HepG2 (cell line): ENCODE data around the gene NDEL1. TPM values are rescaled to one million over a fixed set of nuclear protein-coding genes. Genes with fewer than 3 reads are reported as not detected.

Experiments used
- ARNT2 ChIP-seq: sonication (generic); formaldehyde crosslinking; IDR thresholded peaks from 2 replicates; pipeline ENCODE4 v1.8.0; 2022; ENCODE audit warnings: mild to moderate bottlenecking, low read depth, missing genetic modification reagents, moderate library complexity
- ERF ChIP-seq: IDR thresholded peaks from 2 replicates; pipeline ENCODE4 v1.6.1; 2018; ENCODE audit warnings: missing biosample characterization, missing genetic modification reagents
- GATAD2A ChIP-seq: IDR thresholded peaks from 2 replicates; pipeline ENCODE4 v1.6.1; 2016
- IRF2 ChIP-seq: IDR thresholded peaks from 2 replicates; pipeline ENCODE4 v1.6.1; 2018; ENCODE audit warnings: missing genetic modification reagents, missing compliant biosample characterization
- KDM2A ChIP-seq: sonication (generic); formaldehyde crosslinking; IDR thresholded peaks from 2 replicates; pipeline ENCODE4 v1.4.0; 2020; ENCODE audit warnings: low read depth, missing genetic modification reagents, borderline replicate concordance
- MED13 ChIP-seq: sonication (generic); formaldehyde crosslinking; IDR thresholded peaks from 2 replicates; pipeline ENCODE4 v1.5.0; 2020; ENCODE audit warnings: missing genetic modification reagents
- MEF2D ChIP-seq: sonication (generic); formaldehyde crosslinking; IDR thresholded peaks from 2 replicates; pipeline ENCODE4 v1.5.1; 2020; ENCODE audit warnings: mild to moderate bottlenecking, missing genetic modification reagents
- NAIF1 ChIP-seq: sonication (generic); formaldehyde crosslinking; IDR thresholded peaks from 2 replicates; pipeline ENCODE4 v1.5.0; 2020; ENCODE audit warnings: mild to moderate bottlenecking, missing genetic modification reagents, borderline replicate concordance
- NFATC3 ChIP-seq: sonication (generic); formaldehyde crosslinking; IDR thresholded peaks from 2 replicates; pipeline ENCODE4 v1.5.1; 2020; ENCODE audit warnings: mild to moderate bottlenecking, missing genetic modification reagents
- U2AF2 ChIP-seq: fragments of 200-400 bp; formaldehyde crosslinking; IDR thresholded peaks from 2 replicates; pipeline ENCODE4 v1.6.1; 2017; ENCODE audit warnings: low read depth, mild to moderate bottlenecking, low read length
- ZBTB7A ChIP-seq: sonication (generic); formaldehyde crosslinking; IDR thresholded peaks from 2 replicates; pipeline ENCODE4 v1.8.0; 2022; ENCODE audit warnings: mild to moderate bottlenecking, missing genetic modification reagents
- ZNF234 ChIP-seq: sonication (generic); formaldehyde crosslinking; conservative IDR thresholded peaks from 2 replicates; pipeline ENCODE4 v1.5.1; 2020; ENCODE audit warnings: mild to moderate bottlenecking, missing genetic modification reagents
- ZNF251 ChIP-seq: sonication (generic); formaldehyde crosslinking; IDR thresholded peaks from 2 replicates; pipeline ENCODE4 v1.9.0; 2021; ENCODE audit warnings: mild to moderate bottlenecking, missing genetic modification reagents
- ZNF33B ChIP-seq: sonication (generic); formaldehyde crosslinking; IDR thresholded peaks from 2 replicates; pipeline ENCODE4 v1.5.1; 2020; ENCODE audit warnings: mild to moderate bottlenecking, missing genetic modification reagents
- ZNF567 ChIP-seq: sonication (generic); formaldehyde crosslinking; IDR thresholded peaks from 2 replicates; pipeline ENCODE4 v1.8.1; 2023; ENCODE audit warnings: mild to moderate bottlenecking, missing genetic modification reagents, borderline replicate concordance
- polyA plus RNA-seq, 8 experiments: library from polyadenylated mRNA; depleted of rRNA in 3 of 8; stranded (reverse) in 7 of 8; unstranded in 1 of 8; fragments of >200 nt; fragmentation: Illumina TruSeq in 4 of 8; extraction: Trizol in 4 of 8; gene quantifications; 2 replicates each; pipeline versions ENCODE4 v1.2.1 to v1.2.3, GENCODE V29; 2011 to 2016; ENCODE audit warnings: low read depth in 4 of 8, missing spikeins in 1 of 8, mixed read lengths in 1 of 8; ENCODE audit not compliant: insufficient read depth in 1 of 8
- total RNA-seq, 5 experiments: library from RNA; depleted of rRNA; stranded (reverse); fragments of >200 nt; fragmentation: Illumina TruSeq; extraction: Trizol; gene quantifications; 2 replicates each; pipeline ENCODE4 v1.2.3, GENCODE V29; 2016; ENCODE audit warnings: low read depth in 1 of 5
- TF ChIP-seq, protein P1 (sequence below): sonication (generic); formaldehyde crosslinking; IDR thresholded peaks from 2 replicates; pipeline ENCODE4 v1.4.0; 2020; ENCODE audit warnings: low read depth, missing genetic modification reagents
- TF ChIP-seq, protein P2 (sequence below): IDR thresholded peaks from 2 replicates; pipeline ENCODE4 v1.6.1; 2018; ENCODE audit warnings: missing genetic modification reagents
- TF ChIP-seq, protein P3 (sequence below): sonication (generic); formaldehyde crosslinking; IDR thresholded peaks from 2 replicates; pipeline ENCODE4 v1.5.0; 2020; ENCODE audit warnings: missing genetic modification reagents

NDEL1 gene
- total and polyA plus RNA-seq, 2 of the 13 experiments (the other 11 are each of a cell fraction or from before 2014, with no cell fraction given) = 59.8 to 153 TPM

- no peak for TF ChIP-seq ZNF567 (CRISPR knock-in tag)
- TF ChIP-seq ZNF251 (CRISPR knock-in tag) = no peak
- TF ChIP-seq ZNF234 = no peak
- TF ChIP-seq MED13 (CRISPR knock-in tag) = no peak
- TF ChIP-seq ZNF33B (CRISPR knock-in tag) = no peak
- 0 out of 2 replicates have a peak, but pooled peaks have one; percentile 38 for TF ChIP-seq IRF2 (CRISPR knock-in tag)
- peak; percentile 79 for TF ChIP-seq GATAD2A (CRISPR knock-in tag)
- TF ChIP-seq NFATC3 (CRISPR knock-in tag) = no peak
- TF ChIP-seq MEF2D (CRISPR knock-in tag) = no peak
- TF ChIP-seq ZBTB7A (CRISPR knock-in tag) = no peak
- TF ChIP-seq NAIF1 (CRISPR knock-in tag) = no peak
- TF ChIP-seq, protein P1, sequence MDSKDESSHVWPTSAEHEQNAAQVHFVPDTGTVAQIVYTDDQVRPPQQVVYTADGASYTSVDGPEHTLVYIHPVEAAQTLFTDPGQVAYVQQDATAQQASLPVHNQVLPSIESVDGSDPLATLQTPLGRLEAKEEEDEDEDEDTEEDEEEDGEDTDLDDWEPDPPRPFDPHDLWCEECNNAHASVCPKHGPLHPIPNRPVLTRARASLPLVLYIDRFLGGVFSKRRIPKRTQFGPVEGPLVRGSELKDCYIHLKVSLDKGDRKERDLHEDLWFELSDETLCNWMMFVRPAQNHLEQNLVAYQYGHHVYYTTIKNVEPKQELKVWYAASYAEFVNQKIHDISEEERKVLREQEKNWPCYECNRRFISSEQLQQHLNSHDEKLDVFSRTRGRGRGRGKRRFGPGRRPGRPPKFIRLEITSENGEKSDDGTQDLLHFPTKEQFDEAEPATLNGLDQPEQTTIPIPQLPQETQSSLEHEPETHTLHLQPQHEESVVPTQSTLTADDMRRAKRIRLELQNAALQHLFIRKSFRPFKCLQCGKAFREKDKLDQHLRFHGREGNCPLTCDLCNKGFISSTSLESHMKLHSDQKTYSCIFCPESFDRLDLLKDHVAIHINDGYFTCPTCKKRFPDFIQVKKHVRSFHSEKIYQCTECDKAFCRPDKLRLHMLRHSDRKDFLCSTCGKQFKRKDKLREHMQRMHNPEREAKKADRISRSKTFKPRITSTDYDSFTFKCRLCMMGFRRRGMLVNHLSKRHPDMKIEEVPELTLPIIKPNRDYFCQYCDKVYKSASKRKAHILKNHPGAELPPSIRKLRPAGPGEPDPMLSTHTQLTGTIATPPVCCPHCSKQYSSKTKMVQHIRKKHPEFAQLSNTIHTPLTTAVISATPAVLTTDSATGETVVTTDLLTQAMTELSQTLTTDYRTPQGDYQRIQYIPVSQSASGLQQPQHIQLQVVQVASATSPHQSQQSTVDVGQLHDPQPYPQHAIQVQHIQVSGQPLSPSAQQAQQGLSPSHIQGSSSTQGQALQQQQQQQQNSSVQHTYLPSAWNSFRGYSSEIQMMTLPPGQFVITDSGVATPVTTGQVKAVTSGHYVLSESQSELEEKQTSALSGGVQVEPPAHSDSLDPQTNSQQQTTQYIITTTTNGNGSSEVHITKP (CRISPR knock-in tag) = no peak
- TF ChIP-seq, protein P2, sequence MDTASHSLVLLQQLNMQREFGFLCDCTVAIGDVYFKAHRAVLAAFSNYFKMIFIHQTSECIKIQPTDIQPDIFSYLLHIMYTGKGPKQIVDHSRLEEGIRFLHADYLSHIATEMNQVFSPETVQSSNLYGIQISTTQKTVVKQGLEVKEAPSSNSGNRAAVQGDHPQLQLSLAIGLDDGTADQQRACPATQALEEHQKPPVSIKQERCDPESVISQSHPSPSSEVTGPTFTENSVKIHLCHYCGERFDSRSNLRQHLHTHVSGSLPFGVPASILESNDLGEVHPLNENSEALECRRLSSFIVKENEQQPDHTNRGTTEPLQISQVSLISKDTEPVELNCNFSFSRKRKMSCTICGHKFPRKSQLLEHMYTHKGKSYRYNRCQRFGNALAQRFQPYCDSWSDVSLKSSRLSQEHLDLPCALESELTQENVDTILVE (CRISPR knock-in tag) = peak; percentile 70; the same call in 1 of the 2 replicates
- TF ChIP-seq, protein P3, sequence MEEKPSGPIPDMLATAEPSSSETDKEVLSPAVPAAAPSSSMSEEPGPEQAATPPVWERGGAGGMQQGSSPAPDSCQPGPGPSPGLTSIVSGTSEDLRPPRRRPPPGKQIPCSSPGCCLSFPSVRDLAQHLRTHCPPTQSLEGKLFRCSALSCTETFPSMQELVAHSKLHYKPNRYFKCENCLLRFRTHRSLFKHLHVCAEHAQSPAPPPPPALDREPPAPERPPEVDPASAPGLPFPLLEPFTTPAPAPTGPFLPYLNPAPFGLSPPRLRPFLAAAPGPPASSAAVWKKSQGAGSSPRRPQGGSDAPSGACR (CRISPR knock-in tag) = 0 out of 2 replicates have a peak, but pooled peaks have one; percentile 27
- TF ChIP-seq ARNT2 (CRISPR knock-in tag) = no peak
- TF ChIP-seq ERF (CRISPR knock-in tag) = peak; percentile 44; the same call in 1 of the 2 replicates
- no peak for TF ChIP-seq U2AF2
- TF ChIP-seq KDM2A (CRISPR knock-in tag) = peak; percentile 47; the same call in 1 of the 2 replicates
Observed at GRCh38 chr17:8409966-8410882, 25.5 kb upstream of the NDEL1 start (continued).
